Forelimb muscle (tissue), 1 donor: ENCODE results near the gene TTYH3. TPM values are rescaled to one million over a fixed set of nuclear protein-coding genes. Genes with fewer than 3 reads are reported as not detected.
"Not testable (repeated sequence)": the region's sequence is repeated elsewhere in the genome, so short reads cannot be mapped to it uniquely, and the experiment has no call there.

Source experiments
- DNase-seq: peaks from one replicate; pipeline ENCODE4 v3.0.0-alpha.2; 2013; ENCODE audit warnings: low read depth
- polyA plus RNA-seq: library from polyadenylated mRNA; unstranded; fragments of 120-200 nt; gene quantifications from one replicate; pipeline ENCODE4 v1.2.1, GENCODE V29; 2013; ENCODE audit not compliant: insufficient read length

Gene TTYH3
- polyA plus RNA-seq, 1 donor, result 71.4 TPM

- no peak for DNase-seq
Observed at GRCh38 chr7:2602406-2603043, 29.3 kb upstream of the TTYH3 start.

- DNase-seq, result no peak
Observed at GRCh38 chr7:2603044-2603965, 28.5 kb upstream of the TTYH3 start.

GRCh38 chr7:2604608-2605174 lies 27.1 kb upstream of the TTYH3 start:
- DNase-seq, result no peak

GRCh38 chr7:2605608-2606538 lies 25.9 kb upstream of the TTYH3 start:
- DNase-seq, result no peak

GRCh38 chr7:2606539-2606936 lies 25.2 kb upstream of the TTYH3 start:
- no peak for DNase-seq

GRCh38 chr7:2607122-2607922 lies 24.5 kb upstream of the TTYH3 start:
- no peak for DNase-seq

- no peak for DNase-seq
Observed at GRCh38 chr7:2607923-2608904, 23.6 kb upstream of the TTYH3 start.

GRCh38 chr7:2608921-2609411 lies 22.8 kb upstream of the TTYH3 start:
- no peak for DNase-seq

- not testable (repeated sequence) for DNase-seq
Observed at GRCh38 chr7:2609646-2610045, 22.1 kb upstream of the TTYH3 start.

GRCh38 chr7:2610466-2610865 lies 21.3 kb upstream of the TTYH3 start:
- DNase-seq, result no peak

GRCh38 chr7:2610898-2611297 lies 20.9 kb upstream of the TTYH3 start:
- no peak for DNase-seq

- no peak for DNase-seq
Observed at GRCh38 chr7:2611401-2611800, 20.4 kb upstream of the TTYH3 start.

GRCh38 chr7:2611922-2612321 lies 19.9 kb upstream of the TTYH3 start:
- DNase-seq, result no peak

- no peak for DNase-seq
Observed at GRCh38 chr7:2612445-2613097, 19.2 kb upstream of the TTYH3 start.

GRCh38 chr7:2613098-2613930 lies 18.5 kb upstream of the TTYH3 start:
- no peak for DNase-seq

GRCh38 chr7:2613931-2614600 lies 17.7 kb upstream of the TTYH3 start:
- DNase-seq, result no peak

- no peak for DNase-seq
Observed at GRCh38 chr7:2614631-2615330, 17.0 kb upstream of the TTYH3 start.
